Ishikawa (cell line): ENCODE results near the gene EHF.

Source experiments
- CEBPB ChIP-seq: IDR thresholded peaks from 2 replicates; pipeline ENCODE4 v1.6.1; 2012
- CREB1 ChIP-seq: IDR thresholded peaks from 2 replicates; pipeline ENCODE4 v1.6.1; 2012; ENCODE audit warnings: low read depth
- EGR1 ChIP-seq: IDR thresholded peaks from 2 replicates; pipeline ENCODE4 v1.6.1; 2012
- EP300 ChIP-seq: IDR thresholded peaks from 2 replicates; pipeline ENCODE4 v1.6.1; 2012; ENCODE audit warnings: borderline replicate concordance
- FOXM1 ChIP-seq: IDR thresholded peaks from 2 replicates; pipeline ENCODE4 v1.6.1; 2012; ENCODE audit warnings: low read depth, borderline replicate concordance
- MAX ChIP-seq: IDR thresholded peaks from 2 replicates; pipeline ENCODE4 v1.6.1; 2012
- NFIC ChIP-seq: IDR thresholded peaks from 2 replicates; pipeline ENCODE4 v1.6.1; 2012
- RAD21 ChIP-seq: IDR thresholded peaks from 2 replicates; pipeline ENCODE4 v1.6.1; 2012; ENCODE audit warnings: low read depth
- REST ChIP-seq: IDR thresholded peaks from 2 replicates; pipeline ENCODE4 v1.6.1; 2012; ENCODE audit warnings: low read depth, mild to moderate bottlenecking
- TAF1 ChIP-seq: IDR thresholded peaks from 2 replicates; pipeline ENCODE4 v1.6.1; 2012; ENCODE audit warnings: low read depth, mild to moderate bottlenecking
- TCF12 ChIP-seq: IDR thresholded peaks from 2 replicates; pipeline ENCODE4 v1.6.1; 2012; ENCODE audit warnings: low read depth
- TEAD4 ChIP-seq: IDR thresholded peaks from 2 replicates; pipeline ENCODE4 v1.6.1; 2012
- YY1 ChIP-seq: IDR thresholded peaks from 2 replicates; pipeline ENCODE4 v1.6.1; 2012; ENCODE audit warnings: low read depth
- ZBTB7A ChIP-seq: IDR thresholded peaks from 2 replicates; pipeline ENCODE4 v1.6.1; 2012; ENCODE audit warnings: low read depth
- TF ChIP-seq, protein P1 (sequence below): IDR thresholded peaks from 2 replicates; pipeline ENCODE4 v1.6.1; 2012

The EHF gene

GRCh38 chr11:34644669-34645406 lies 23.9 kb downstream of the EHF start:
- no peak for TF ChIP-seq EP300
- 0 out of 2 replicates have a peak, but pooled peaks have one; percentile 49 for TF ChIP-seq TEAD4
- TF ChIP-seq, protein P1, sequence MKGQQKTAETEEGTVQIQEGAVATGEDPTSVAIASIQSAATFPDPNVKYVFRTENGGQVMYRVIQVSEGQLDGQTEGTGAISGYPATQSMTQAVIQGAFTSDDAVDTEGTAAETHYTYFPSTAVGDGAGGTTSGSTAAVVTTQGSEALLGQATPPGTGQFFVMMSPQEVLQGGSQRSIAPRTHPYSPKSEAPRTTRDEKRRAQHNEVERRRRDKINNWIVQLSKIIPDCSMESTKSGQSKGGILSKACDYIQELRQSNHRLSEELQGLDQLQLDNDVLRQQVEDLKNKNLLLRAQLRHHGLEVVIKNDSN, result 0 out of 2 replicates have a peak, but pooled peaks have one; percentile 27
- TF ChIP-seq CEBPB, result no peak
- no peak for TF ChIP-seq RAD21
- TF ChIP-seq YY1, result no peak
- no peak for TF ChIP-seq FOXM1
- no peak for TF ChIP-seq TAF1

DNA sequence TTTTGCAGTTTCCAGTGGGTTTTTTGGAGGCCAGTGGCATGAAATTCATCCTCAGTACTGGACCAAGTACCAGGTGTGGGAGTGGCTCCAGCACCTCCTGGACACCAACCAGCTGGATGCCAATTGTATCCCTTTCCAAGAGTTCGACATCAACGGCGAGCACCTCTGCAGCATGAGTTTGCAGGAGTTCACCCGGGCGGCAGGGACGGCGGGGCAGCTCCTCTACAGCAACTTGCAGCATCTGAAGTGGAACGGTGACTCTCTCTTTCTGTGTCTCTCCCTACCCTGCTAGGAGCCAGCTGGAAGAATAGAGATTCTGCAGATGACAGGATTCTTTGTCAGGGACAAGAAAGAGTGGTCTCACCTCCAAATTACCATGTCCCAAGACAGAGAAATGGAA lies 25.5 kb downstream of the EHF start:
- TF ChIP-seq TAF1 (no peak), ZBTB7A (no peak), TCF12 (no peak), NFIC (no peak), EGR1 (no peak), EP300 (no peak), REST (no peak), RAD21 (no peak), CEBPB (no peak), CREB1 (no peak), YY1 (no peak), FOXM1 (no peak), TEAD4 (no peak), MAX (no peak)
- TF ChIP-seq, protein P1, result no peak

- TF ChIP-seq FOXM1, result no peak
- no peak for TF ChIP-seq MAX
- no peak for TF ChIP-seq RAD21
- no peak for TF ChIP-seq TAF1
- no peak for TF ChIP-seq EP300
- TF ChIP-seq ZBTB7A, result no peak
- TF ChIP-seq YY1, result no peak
- no peak for TF ChIP-seq TEAD4
- no peak for TF ChIP-seq CREB1
- TF ChIP-seq CEBPB, result no peak
- TF ChIP-seq TCF12, result no peak
- no peak for TF ChIP-seq EGR1
- no peak for TF ChIP-seq REST
- TF ChIP-seq, protein P1, result no peak
- TF ChIP-seq NFIC, result no peak
Observed at GRCh38 chr11:34647131-34647530, 26.2 kb downstream of the EHF start.

GRCh38 chr11:34647532-34647931 lies 26.6 kb downstream of the EHF start:
- TF ChIP-seq REST (no peak), ZBTB7A (no peak), RAD21 (no peak), TAF1 (no peak), NFIC (no peak), CEBPB (no peak), TCF12 (no peak), YY1 (no peak), CREB1 (no peak), EP300 (no peak), MAX (no peak), TEAD4 (no peak)
- TF ChIP-seq, protein P1, result no peak
